CD4-positive, alpha-beta T cell (primary cell): Measurements from ENCODE around the gene PTPMT1. TPM values are rescaled to one million over a fixed set of nuclear protein-coding genes. Genes with fewer than 3 reads are reported as not detected.
"Not testable (repeated sequence)": the region's sequence is repeated elsewhere in the genome, so short reads cannot be mapped to it uniquely, and the experiment has no call there.

Experiments
- ATAC-seq: fragments of 200-7000 bp; cut with Tn5 transposase; one replicate; pipeline ENCODE4 v1.10.0; 2022; ENCODE audit warnings: mild to moderate bottlenecking; ENCODE audit not compliant: poor library complexity
- CTCF ChIA-PET: fragments of 350-600 bp; sonication (Branson Sonifier 250); formaldehyde crosslinking; loops from one replicate; lab custom pipeline; 2021; ENCODE audit warnings: antibody characterized with exemption, inconsistent platforms; lab: Charles Lee
- POLR2A ChIA-PET: fragments of 350-600 bp; sonication (Branson Sonifier 250); formaldehyde crosslinking; loops from one replicate; lab custom pipeline; 2021; ENCODE audit warnings: antibody characterized with exemption, inconsistent platforms; lab: Charles Lee
- DNase-seq, 14 experiments: peaks; one replicate each; pipeline ENCODE4 v3.0.0-alpha.2; 2013 to 2020; ENCODE audit warnings: mixed read lengths in 2 of 14
- H3K27ac ChIP-seq, 2 donors: one replicate each; pipeline versions ENCODE4 v1.5.1 to v1.7.0; 2013; ENCODE audit warnings: low read length in 2 of 2, low read depth in 1 of 2, mild to moderate bottlenecking in 1 of 2
- H3K27me3 ChIP-seq, 2 experiments: 1 replicate in 1 of 2; 2 replicates in 1 of 2; pipeline versions ENCODE4 v1.6.1 to v1.7.0; 2013; ENCODE audit warnings: low read length in 2 of 2, control low read depth in 1 of 2, mild to moderate bottlenecking in 1 of 2, moderate library complexity in 1 of 2; ENCODE audit not compliant: insufficient read depth in 2 of 2, control insufficient read depth in 1 of 2
- H3K36me3 ChIP-seq: one replicate; pipeline ENCODE4 v1.6.1; 2013; ENCODE audit warnings: low read length, control low read depth; ENCODE audit not compliant: insufficient read depth
- H3K4me1 ChIP-seq: one replicate; pipeline ENCODE4 v1.6.1; 2013; ENCODE audit warnings: low read length, control low read depth; ENCODE audit not compliant: insufficient read depth
- H3K4me3 ChIP-seq: one replicate; pipeline ENCODE4 v1.5.1; 2013; ENCODE audit warnings: mild to moderate bottlenecking, low read length, moderate library complexity
- H3K9me3 ChIP-seq, 2 experiments: 1 replicate in 1 of 2; 2 replicates in 1 of 2; pipeline versions ENCODE4 v1.6.1 to v1.7.0; 2013; ENCODE audit warnings: low read length in 2 of 2, mild to moderate bottlenecking in 2 of 2, control low read depth in 1 of 2, moderate library complexity in 1 of 2; ENCODE audit not compliant: control insufficient read depth in 1 of 2, insufficient read depth in 1 of 2
- H3K27ac Mint-ChIP-seq: one replicate; pipeline ENCODE4 v1.8.0; 2020; ENCODE audit warnings: mixed read lengths
- H3K27me3 Mint-ChIP-seq: one replicate; pipeline ENCODE4 v1.8.0; 2021; ENCODE audit warnings: mixed read lengths
- H3K36me3 Mint-ChIP-seq: one replicate; pipeline ENCODE4 v1.8.0; 2021; ENCODE audit warnings: low read depth, mixed read lengths
- H3K4me1 Mint-ChIP-seq: one replicate; pipeline ENCODE4 v1.8.0; 2021; ENCODE audit warnings: low read depth, mixed read lengths
- H3K4me3 Mint-ChIP-seq: one replicate; pipeline ENCODE4 v1.8.0; 2020; ENCODE audit warnings: mild to moderate bottlenecking, mixed read lengths
- H3K9me3 Mint-ChIP-seq: one replicate; pipeline ENCODE4 v1.8.0; 2020; ENCODE audit warnings: mixed read lengths
- CTCF ChIP-seq: fragments of 200-600 bp; IDR thresholded peaks from one replicate; pipeline ENCODE4 v1.8.0; 2022; ENCODE audit warnings: antibody characterized with exemption, mild to moderate bottlenecking
- intact Hi-C, 2 experiments: fragments of 100-400 bp; cut with DNase I in 1 of 2; cut with micrococcal nuclease in 1 of 2; formaldehyde crosslinking; loops; one replicate each; pipeline versions ENCODE4 v1.15.1 to v1.9.0; 2023 to 2025; cut with DNase I, micrococcal nuclease
- total RNA-seq, 174 experiments: library from RNA in 2 of 174; stranded (reverse) in 2 of 174; gene quantifications; one replicate each; pipeline ENCODE4 v1.2.3 and lab custom pipeline; 2021 to 2026

The PTPMT1 gene
- total RNA-seq, 2 experiments from 2014 or later = 18.9 to 26.7 TPM

GRCh38 chr11:47518212-47518964, 47.0 kb upstream of the PTPMT1 start:
- intact Hi-C loops = no loop called here
- Histone ChIP-seq H3K27me3 (no peaks in the 10 kb centered on the region), H3K4me3 (no peak overlapping the region), H3K36me3 (no peaks in the 10 kb centered on the region), H3K27ac (no peak overlapping the region), H3K4me1 (peaks cover 79% of the 10 kb centered on the region), H3K9me3 (no peaks in the 10 kb centered on the region)
- Mint-ChIP-seq H3K4me1 (peaks cover 69% of the 10 kb centered on the region), H3K36me3 (peaks cover 21% of the 10 kb centered on the region), H3K9me3 (no peaks in the 10 kb centered on the region), H3K27me3 (no peaks in the 10 kb centered on the region), H3K27ac (peak overlapping the region; percentile 66), H3K4me3 (peak overlapping the region; percentile 13)
- ChIA-PET POLR2A (interaction anchor here (0.9 to 1.1 kb wide), 2 partner anchors 15 to 22 kb away, joined by 3 read pairs; no protein-coding TSS in a partner anchor), CTCF (interaction anchor here (0.9 kb wide), 1 partner anchor 35 kb away, joined by 3 read pairs; no protein-coding TSS in a partner anchor)
- ATAC-seq = peak; percentile 25
- DNase-seq = no peak
- no peak for TF ChIP-seq CTCF

DNA sequence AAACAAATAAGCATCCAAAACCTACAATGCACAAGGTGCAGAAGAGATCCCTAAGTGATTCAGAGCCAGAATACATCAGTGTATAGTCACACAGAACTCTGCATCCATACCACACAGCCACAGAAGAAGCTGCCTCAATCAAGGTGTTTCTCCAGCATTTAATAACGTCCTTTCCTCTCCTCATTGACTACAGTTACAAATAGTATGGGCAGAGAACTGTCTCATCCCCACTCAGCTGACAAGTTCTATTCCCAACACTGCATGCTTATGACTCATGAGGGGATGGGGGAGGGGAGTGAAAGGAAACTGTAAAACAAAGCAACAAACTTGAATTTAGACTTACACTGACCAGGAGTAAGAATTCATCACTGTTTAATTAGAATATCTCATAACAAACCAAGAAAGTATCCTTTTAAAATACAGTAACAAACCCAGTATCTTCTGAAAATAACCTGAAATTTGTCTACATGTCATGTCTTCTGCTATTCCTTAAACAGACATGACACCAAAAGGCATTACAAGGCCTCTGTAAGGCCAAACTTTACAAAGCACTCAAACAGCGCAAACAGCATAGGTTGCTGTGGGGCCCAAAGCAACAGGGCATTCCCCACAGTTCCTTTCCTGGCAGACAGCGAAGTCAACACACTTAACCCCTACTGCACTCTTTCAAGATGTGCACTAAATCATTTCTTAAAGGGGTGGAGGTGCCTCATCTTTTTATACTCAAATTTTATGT, 41.7 kb upstream of the PTPMT1 start:
- peak overlapping the region; percentile 55 for H3K4me3 Mint-ChIP-seq
- Histone ChIP-seq H3K36me3 (peaks cover 3% of the 10 kb centered on the region), H3K9me3 (no peaks in the 10 kb centered on the region), H3K4me3 (peak overlapping the region; percentile 10), H3K4me1 (peaks cover 64% of the 10 kb centered on the region), H3K27me3 (no peaks in the 10 kb centered on the region), H3K27ac (peak overlapping the region; percentile 61 to 63)
- POLR2A ChIA-PET = interaction anchor here (1.0 to 2.1 kb wide), 3 partner anchors 9 to 30 kb away, joined by 3 to 7 read pairs (median 3); no protein-coding TSS in a partner anchor
- CTCF ChIA-PET = interaction anchor here (1.3 to 3.2 kb wide), 3 partner anchors 8 to 28 kb away, joined by 4 to 8 read pairs (median 4); no protein-coding TSS in a partner anchor
- no peaks in the 10 kb centered on the region for H3K27me3 Mint-ChIP-seq
- DNase-seq (peak in 11 of 14 experiments; percentile 13 to 81 (median 42)), ATAC-seq (peak; percentile 82)
- no peak for TF ChIP-seq CTCF
- H3K36me3 Mint-ChIP-seq = peaks cover 26% of the 10 kb centered on the region
- H3K4me1 Mint-ChIP-seq = peaks cover 58% of the 10 kb centered on the region
- H3K27ac Mint-ChIP-seq = peak overlapping the region; percentile 87
- no peaks in the 10 kb centered on the region for H3K9me3 Mint-ChIP-seq
- intact Hi-C loops = loop anchor here in 1 of 2 experiments (1.0 kb wide), 1 partner anchor 30 kb away; the partner anchor contains the start of gene CELF1

GRCh38 chr11:47524291-47524874, 41.0 kb upstream of the PTPMT1 start:
- peaks cover 53% of the 10 kb centered on the region for H3K4me1 Mint-ChIP-seq
- intact Hi-C loops = no loop called here
- peaks cover 26% of the 10 kb centered on the region for H3K36me3 Mint-ChIP-seq
- ATAC-seq = peak; percentile 63
- H3K4me3 Mint-ChIP-seq = peak overlapping the region; percentile 55
- Histone ChIP-seq H3K27ac (peak overlapping the region; percentile 61 to 63), H3K36me3 (peaks cover 8% of the 10 kb centered on the region), H3K4me3 (no peak overlapping the region), H3K27me3 (no peaks in the 10 kb centered on the region), H3K9me3 (no peaks in the 10 kb centered on the region), H3K4me1 (peaks cover 61% of the 10 kb centered on the region)
- DNase-seq = peak in 6 of 14 experiments; percentile 31 to 56 (median 38)
- TF ChIP-seq CTCF = no peak
- H3K27ac Mint-ChIP-seq = peak overlapping the region; percentile 87
- ChIA-PET POLR2A (interaction anchor here (0.5 to 2.1 kb wide), 5 partner anchors 8 to 197 kb away, joined by 3 to 7 read pairs (median 4); no protein-coding TSS in a partner anchor), CTCF (interaction anchor here (1.0 to 3.2 kb wide), 4 partner anchors 9 to 29 kb away, joined by 3 to 8 read pairs (median 4); partner anchors contain the start of gene CELF1)
- H3K9me3 Mint-ChIP-seq = no peaks in the 10 kb centered on the region
- no peaks in the 10 kb centered on the region for H3K27me3 Mint-ChIP-seq

- Histone ChIP-seq H3K36me3 (peaks cover 19% of the 10 kb centered on the region), H3K4me1 (peaks cover 59% of the 10 kb centered on the region)
- H3K27me3 ChIP-seq, H3K27me3 Mint-ChIP-seq, H3K27ac ChIP-seq, DNase-seq, POLR2A ChIA-PET, H3K9me3 Mint-ChIP-seq, intact Hi-C loops, H3K4me3 ChIP-seq, ATAC-seq, H3K9me3 ChIP-seq: not testable (repeated sequence)
- Mint-ChIP-seq H3K27ac (peak overlapping the region; percentile 87), H3K4me3 (peak overlapping the region; percentile 44), H3K36me3 (peaks cover 29% of the 10 kb centered on the region), H3K4me1 (peaks cover 57% of the 10 kb centered on the region)
- CTCF ChIA-PET = interaction anchor here (1.2 to 3.2 kb wide), 2 partner anchors 8 to 15 kb away, joined by 3 to 8 read pairs; no protein-coding TSS in a partner anchor
Observed at GRCh38 chr11:47526032-47526431, 39.4 kb upstream of the PTPMT1 start.
